Panc1 (cell line): ENCODE results near the gene LRRK1. TPM values are rescaled to one million over a fixed set of nuclear protein-coding genes. Genes with fewer than 3 reads are reported as not detected.

Source experiments
- ATAC-seq: fragments of 200-7000 bp; cut with Tn5 transposase; 2 replicates; pipeline ENCODE4 v1.9.1; 2020; ENCODE audit warnings: mild to moderate bottlenecking, moderate library complexity
- BruUV-seq: library from RNA; stranded (reverse); fragments of 400-500 nt; replicated peaks from 2 replicates; lab custom pipeline; 2021; lab: Mats Ljungman, UMichigan
- CTCF ChIA-PET: fragments of 300-600 bp; sonication (Branson Sonifier 250); formaldehyde crosslinking; loops from one replicate; lab custom pipeline; 2022; ENCODE audit warnings: antibody characterized with exemption; lab: Charles Lee
- POLR2A ChIA-PET: fragments of 300-600 bp; sonication (Branson Sonifier 250); formaldehyde crosslinking; loops from one replicate; lab custom pipeline; 2022; ENCODE audit warnings: antibody characterized with exemption; lab: Charles Lee
- DNase-seq: peaks from one replicate; pipeline ENCODE4 v3.0.0-alpha.2; 2010; ENCODE audit warnings: low read depth, low spot score
- H3K27ac ChIP-seq: 2 replicates; pipeline ENCODE4 v1.5.1; 2011; ENCODE audit warnings: mild to moderate bottlenecking, low read length, inconsistent platforms
- H3K27me3 ChIP-seq: fragments of 200-500 bp; sonication (Bioruptor generic); 2 replicates; pipeline ENCODE4 v1.6.0; 2014; ENCODE audit warnings: low read length, inconsistent platforms; ENCODE audit not compliant: control insufficient read depth, insufficient read depth
- H3K36me3 ChIP-seq: fragments of 200-500 bp; sonication (Bioruptor generic); 2 replicates; pipeline ENCODE4 v1.5.1; 2014; ENCODE audit warnings: inconsistent platforms, mild to moderate bottlenecking, low read length, moderate library complexity; ENCODE audit not compliant: control insufficient read depth, insufficient read depth
- H3K4me1 ChIP-seq: 2 replicates; pipeline ENCODE4 v1.5.1; 2011; ENCODE audit warnings: inconsistent platforms, mild to moderate bottlenecking, low read length, moderate library complexity; ENCODE audit not compliant: control insufficient read depth, insufficient read depth
- H3K4me3 ChIP-seq, 2 experiments: 2 replicates each; pipeline ENCODE4 v1.5.1; 2011 to 2012; ENCODE audit warnings: low read depth in 2 of 2, low read length in 2 of 2, mild to moderate bottlenecking in 2 of 2, inconsistent platforms in 1 of 2, moderate library complexity in 1 of 2
- H3K9me3 ChIP-seq: fragments of 200-500 bp; sonication (Bioruptor generic); 2 replicates; pipeline ENCODE4 v1.5.1; 2014; ENCODE audit warnings: low read depth, mild to moderate bottlenecking, inconsistent platforms, low read length, moderate library complexity; ENCODE audit not compliant: control insufficient read depth, insufficient read depth
- POLR2AphosphoS5 ChIP-seq: IDR thresholded peaks from 2 replicates; pipeline ENCODE4 v1.6.1; 2012; ENCODE audit warnings: mild to moderate bottlenecking, low read depth, low read length, moderate library complexity
- SIN3A ChIP-seq: IDR thresholded peaks from 2 replicates; pipeline ENCODE4 v1.6.1; 2012; ENCODE audit warnings: low read depth, mild to moderate bottlenecking, low read length, moderate library complexity, borderline replicate concordance; ENCODE audit not compliant: insufficient read depth
- TCF7L2 ChIP-seq: IDR thresholded peaks from 2 replicates; pipeline ENCODE4 v1.6.1; 2011; ENCODE audit warnings: mild to moderate bottlenecking, low read depth, low read length, inconsistent platforms
- in situ Hi-C: cut with HindIII; loops from 2 replicates; pipeline ENCODE4 v1.10.0; 2016; ENCODE audit warnings: low sequenced_read_pairs, low pct_unique_long_range_greater_than_20kb
- intact Hi-C: fragments of 100-400 bp; cut with micrococcal nuclease; formaldehyde crosslinking; loops from one replicate; pipeline ENCODE4 v1.10.0; 2022; ENCODE audit not compliant: unreplicated experiment
- total RNA-seq: library from RNA; stranded (reverse); gene quantifications from one replicate; pipeline ENCODE4 v1.2.1, GENCODE V29; 2021; ENCODE audit not compliant: unreplicated experiment
- TF ChIP-seq, protein P1 (sequence below), 2 experiments: IDR thresholded peaks; 2 replicates each; pipeline ENCODE4 v1.6.1; 2011 to 2012; ENCODE audit warnings: low read depth in 2 of 2, control low read depth in 1 of 2, low read length in 1 of 2, mild to moderate bottlenecking in 1 of 2, moderate library complexity in 1 of 2; ENCODE audit not compliant: insufficient read depth in 1 of 2
- TF ChIP-seq, protein P2 (sequence below): fragments of 450-650 bp; IDR thresholded peaks from 2 replicates; pipeline ENCODE4 v1.5.1; 2017; ENCODE audit warnings: mild to moderate bottlenecking

The LRRK1 gene
- total RNA-seq, 1 experiment from 2014 or later = 88.0 TPM

DNA sequence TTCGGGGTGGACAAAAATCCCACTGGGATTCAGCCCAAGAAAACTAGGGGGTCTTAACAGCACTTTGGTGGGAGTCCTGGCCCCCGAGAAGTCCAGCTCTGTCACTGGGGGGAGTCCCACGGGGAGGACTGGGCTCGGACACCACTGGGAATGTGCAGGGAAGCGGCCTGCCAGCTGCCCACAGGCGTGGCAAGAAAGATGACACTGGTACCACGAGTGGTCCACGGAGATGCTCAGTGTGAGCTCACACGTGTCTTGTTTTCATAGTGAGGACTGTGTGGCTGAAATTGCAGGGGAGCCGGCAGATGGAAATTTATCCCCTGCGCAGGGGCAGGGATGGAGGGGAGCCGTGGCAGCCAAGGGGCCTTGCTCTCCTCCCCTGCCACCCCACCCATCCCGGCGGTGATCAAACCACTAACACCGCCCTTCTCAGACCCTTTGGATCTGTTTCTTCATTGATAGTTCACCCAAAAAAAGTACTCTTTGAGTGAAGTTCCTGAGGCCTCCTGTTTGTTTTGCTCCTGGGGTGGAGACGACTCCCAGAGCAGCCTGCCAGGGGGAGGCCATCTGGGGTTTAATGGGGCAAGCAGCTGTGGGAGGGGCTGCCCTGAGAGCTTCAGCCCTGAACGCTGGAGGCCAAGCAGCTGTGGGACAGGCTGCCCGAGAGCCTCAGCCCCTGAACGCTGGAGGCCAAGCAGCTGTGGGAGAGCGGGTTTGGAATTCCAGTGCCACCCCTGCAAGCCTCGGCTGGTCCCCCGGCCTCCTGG, 130.9 kb downstream of the LRRK1 start:
- Histone ChIP-seq H3K27me3 (no peaks in the 10 kb centered on the region), H3K9me3 (no peaks in the 10 kb centered on the region), H3K4me1 (no peaks in the 10 kb centered on the region), H3K4me3 (no peak overlapping the region), H3K36me3 (peaks cover 7% of the 10 kb centered on the region), H3K27ac (no peak overlapping the region)
- in situ Hi-C loops (no loop called here), intact Hi-C loops (no loop called here)
- DNase-seq (no peak), ATAC-seq (no peak)
- CTCF ChIA-PET = no interaction called here
- no peak for TF ChIP-seq SIN3A
- no peak for TF ChIP-seq POLR2AphosphoS5
- TF ChIP-seq, protein P1, sequence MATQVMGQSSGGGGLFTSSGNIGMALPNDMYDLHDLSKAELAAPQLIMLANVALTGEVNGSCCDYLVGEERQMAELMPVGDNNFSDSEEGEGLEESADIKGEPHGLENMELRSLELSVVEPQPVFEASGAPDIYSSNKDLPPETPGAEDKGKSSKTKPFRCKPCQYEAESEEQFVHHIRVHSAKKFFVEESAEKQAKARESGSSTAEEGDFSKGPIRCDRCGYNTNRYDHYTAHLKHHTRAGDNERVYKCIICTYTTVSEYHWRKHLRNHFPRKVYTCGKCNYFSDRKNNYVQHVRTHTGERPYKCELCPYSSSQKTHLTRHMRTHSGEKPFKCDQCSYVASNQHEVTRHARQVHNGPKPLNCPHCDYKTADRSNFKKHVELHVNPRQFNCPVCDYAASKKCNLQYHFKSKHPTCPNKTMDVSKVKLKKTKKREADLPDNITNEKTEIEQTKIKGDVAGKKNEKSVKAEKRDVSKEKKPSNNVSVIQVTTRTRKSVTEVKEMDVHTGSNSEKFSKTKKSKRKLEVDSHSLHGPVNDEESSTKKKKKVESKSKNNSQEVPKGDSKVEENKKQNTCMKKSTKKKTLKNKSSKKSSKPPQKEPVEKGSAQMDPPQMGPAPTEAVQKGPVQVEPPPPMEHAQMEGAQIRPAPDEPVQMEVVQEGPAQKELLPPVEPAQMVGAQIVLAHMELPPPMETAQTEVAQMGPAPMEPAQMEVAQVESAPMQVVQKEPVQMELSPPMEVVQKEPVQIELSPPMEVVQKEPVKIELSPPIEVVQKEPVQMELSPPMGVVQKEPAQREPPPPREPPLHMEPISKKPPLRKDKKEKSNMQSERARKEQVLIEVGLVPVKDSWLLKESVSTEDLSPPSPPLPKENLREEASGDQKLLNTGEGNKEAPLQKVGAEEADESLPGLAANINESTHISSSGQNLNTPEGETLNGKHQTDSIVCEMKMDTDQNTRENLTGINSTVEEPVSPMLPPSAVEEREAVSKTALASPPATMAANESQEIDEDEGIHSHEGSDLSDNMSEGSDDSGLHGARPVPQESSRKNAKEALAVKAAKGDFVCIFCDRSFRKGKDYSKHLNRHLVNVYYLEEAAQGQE (IDR thresholded peaks at IDR 0.05; ENCODE audit: insufficient read depth in 1 of 2, low read depth in 2 of 2, low read length in 1 of 2) = no peak
- TF ChIP-seq TCF7L2 = no peak
- TF ChIP-seq, protein P2, sequence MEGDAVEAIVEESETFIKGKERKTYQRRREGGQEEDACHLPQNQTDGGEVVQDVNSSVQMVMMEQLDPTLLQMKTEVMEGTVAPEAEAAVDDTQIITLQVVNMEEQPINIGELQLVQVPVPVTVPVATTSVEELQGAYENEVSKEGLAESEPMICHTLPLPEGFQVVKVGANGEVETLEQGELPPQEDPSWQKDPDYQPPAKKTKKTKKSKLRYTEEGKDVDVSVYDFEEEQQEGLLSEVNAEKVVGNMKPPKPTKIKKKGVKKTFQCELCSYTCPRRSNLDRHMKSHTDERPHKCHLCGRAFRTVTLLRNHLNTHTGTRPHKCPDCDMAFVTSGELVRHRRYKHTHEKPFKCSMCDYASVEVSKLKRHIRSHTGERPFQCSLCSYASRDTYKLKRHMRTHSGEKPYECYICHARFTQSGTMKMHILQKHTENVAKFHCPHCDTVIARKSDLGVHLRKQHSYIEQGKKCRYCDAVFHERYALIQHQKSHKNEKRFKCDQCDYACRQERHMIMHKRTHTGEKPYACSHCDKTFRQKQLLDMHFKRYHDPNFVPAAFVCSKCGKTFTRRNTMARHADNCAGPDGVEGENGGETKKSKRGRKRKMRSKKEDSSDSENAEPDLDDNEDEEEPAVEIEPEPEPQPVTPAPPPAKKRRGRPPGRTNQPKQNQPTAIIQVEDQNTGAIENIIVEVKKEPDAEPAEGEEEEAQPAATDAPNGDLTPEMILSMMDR = no peak
- no TSS peak for BruUV-seq
- POLR2A ChIA-PET = no interaction called here

DNA sequence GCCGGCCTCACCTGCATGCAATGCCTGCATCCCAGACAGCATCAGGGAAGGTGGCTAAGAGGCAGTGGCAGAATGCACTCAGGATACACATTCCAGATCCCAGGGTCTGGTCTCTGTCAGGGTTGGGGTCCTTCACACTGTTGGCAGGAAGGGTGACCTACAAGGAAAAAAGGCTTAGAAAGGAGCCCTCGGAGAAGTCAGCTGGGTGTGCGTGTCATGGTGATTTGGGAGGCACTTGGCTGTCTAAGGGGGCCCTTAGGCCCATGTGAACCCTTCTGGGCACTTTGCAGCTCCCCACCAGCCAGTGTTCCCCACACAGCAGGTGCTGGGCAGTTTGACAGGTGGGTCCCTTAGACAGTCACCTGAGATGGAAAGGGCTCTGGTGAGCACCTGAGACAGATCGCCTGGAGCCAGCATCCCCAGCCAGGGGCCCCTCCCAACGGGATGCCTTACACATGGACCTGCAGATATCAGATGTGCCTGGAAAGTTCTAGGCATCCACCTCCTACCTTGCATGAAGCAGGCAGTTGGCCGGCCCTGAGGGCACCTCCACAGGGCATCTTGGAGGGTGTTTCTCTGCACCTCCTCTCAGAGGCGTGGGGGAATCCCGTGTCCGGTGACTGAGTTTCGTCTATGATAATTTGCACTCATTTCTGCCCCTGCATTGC, 131.6 kb downstream of the LRRK1 start:
- POLR2A ChIA-PET = no interaction called here
- no peak overlapping the region for H3K4me3 ChIP-seq
- no peaks in the 10 kb centered on the region for H3K4me1 ChIP-seq
- H3K27me3 ChIP-seq = no peaks in the 10 kb centered on the region
- DNase-seq (no peak), ATAC-seq (no peak)
- CTCF ChIA-PET = no interaction called here
- BruUV-seq = no TSS peak
- no peaks in the 10 kb centered on the region for H3K9me3 ChIP-seq
- intact Hi-C loops (no loop called here), in situ Hi-C loops (no loop called here)
- H3K27ac ChIP-seq = no peak overlapping the region
- H3K36me3 ChIP-seq = peaks cover 7% of the 10 kb centered on the region
- TF ChIP-seq TCF7L2 (no peak), POLR2AphosphoS5 (no peak), SIN3A (no peak)
- TF ChIP-seq, protein P1 (IDR thresholded peaks at IDR 0.05; ENCODE audit: insufficient read depth in 1 of 2, low read depth in 2 of 2, low read length in 1 of 2) = no peak
- TF ChIP-seq, protein P2 = no peak
